GM23248 (cell line): ENCODE measurements around the gene PEX13.

ENCODE experiments used
- EZH2 ChIP-seq: fragments of 200-600 bp; sonication (generic); IDR thresholded peaks from 2 replicates; pipeline ENCODE4 v1.6.1; 2018; ENCODE audit warnings: antibody characterized with exemption, mild to moderate bottlenecking; ENCODE audit not compliant: insufficient read depth, poor library complexity, severe bottlenecking
- EZH2phosphoT487 ChIP-seq: fragments of 200-600 bp; sonication (generic); IDR thresholded peaks from 2 replicates; pipeline ENCODE4 v1.6.1; 2018; ENCODE audit warnings: antibody characterized with exemption, moderate library complexity, mild to moderate bottlenecking, low read depth; ENCODE audit not compliant: insufficient read depth

- TF ChIP-seq EZH2 (no peak), EZH2phosphoT487 (no peak)
These were observed 40.0 kb downstream of the PEX13 start for GRCh38 chr2:61057562-61057961.
